Measurements from ENCODE around the gene SCLY.
"Not testable (repeated sequence)": the region's sequence is repeated elsewhere in the genome, so short reads cannot be mapped to it uniquely, and the experiment has no call there.

The SCLY gene

GRCh38 chr2:238060542-238061314 is at the start of gene SCLY:
SCLY (plus strand) TSS chr2:238061001; CDS start chr2:238061055, 54 bp downstream.
- FAIRE-seq = peak; percentile 82

- FAIRE-seq = no peak
These were observed 47.0 kb upstream of the SCLY start for GRCh38 chr2:238013806-238014205.

GRCh38 chr2:238015705-238016104 is 45.1 kb upstream of the SCLY start:
- FAIRE-seq = no peak

GRCh38 chr2:238016526-238016925 is 44.3 kb upstream of the SCLY start:
- no peak for FAIRE-seq

- FAIRE-seq = no peak
These were observed 40.8 kb upstream of the SCLY start for GRCh38 chr2:238019962-238020361.

- no peak for FAIRE-seq
These were observed 40.0 kb upstream of the SCLY start for GRCh38 chr2:238020816-238021215.

GRCh38 chr2:238021327-238021726 is 39.5 kb upstream of the SCLY start:
- no peak for FAIRE-seq

- FAIRE-seq = no peak
These were observed 38.1 kb upstream of the SCLY start for GRCh38 chr2:238022594-238023157.

GRCh38 chr2:238023608-238024007 is 37.2 kb upstream of the SCLY start:
- no peak for FAIRE-seq

GRCh38 chr2:238024986-238025385 is 35.8 kb upstream of the SCLY start:
- FAIRE-seq = no peak

- no peak for FAIRE-seq
These were observed 35.0 kb upstream of the SCLY start for GRCh38 chr2:238025741-238026360.

GRCh38 chr2:238027058-238027457 is 33.7 kb upstream of the SCLY start:
- no peak for FAIRE-seq

- FAIRE-seq = no peak
These were observed 33.0 kb upstream of the SCLY start for GRCh38 chr2:238027591-238028415.

GRCh38 chr2:238029853-238030252 is 30.9 kb upstream of the SCLY start:
- no peak for FAIRE-seq

GRCh38 chr2:238030422-238031155 is 30.2 kb upstream of the SCLY start:
- no peak for FAIRE-seq

GRCh38 chr2:238031751-238032150 is 29.1 kb upstream of the SCLY start:
- no peak for FAIRE-seq

- FAIRE-seq = no peak
These were observed 28.0 kb upstream of the SCLY start for GRCh38 chr2:238032755-238033337.

- FAIRE-seq = not testable (repeated sequence)
These were observed 26.8 kb upstream of the SCLY start for GRCh38 chr2:238033991-238034390.

- FAIRE-seq = no peak
These were observed 22.6 kb upstream of the SCLY start for GRCh38 chr2:238038203-238038602.

- no peak for FAIRE-seq
These were observed 21.6 kb upstream of the SCLY start for GRCh38 chr2:238039151-238039550.

- FAIRE-seq = no peak
These were observed 20.8 kb upstream of the SCLY start for GRCh38 chr2:238039985-238040384.

- FAIRE-seq = no peak
These were observed 19.9 kb upstream of the SCLY start for GRCh38 chr2:238040918-238041317.

Measured in A204.1 (cell line).